Measurements from ENCODE around the gene PLEKHA7. TPM values are rescaled to one million over a fixed set of nuclear protein-coding genes. Genes with fewer than 3 reads are reported as not detected.

PLEKHA7 gene
- total RNA-seq, 2 experiments from 2014 or later, result 0.13 TPM; not detected in 1

- TF ChIP-seq EZH2phosphoT487 (IDR thresholded peaks at IDR 0.05; ENCODE audit: borderline replicate concordance, low read depth, low read length), result no peak
- H4K20me1 ChIP-seq (ENCODE audit: insufficient read depth, low read length), result no peaks in the 10 kb centered on the region
- BruUV-seq (replicated peaks), result no TSS peak
- no peak overlapping the region for H3K4me2 ChIP-seq (ENCODE audit: low read length)
- H3K9me2 ChIP-seq (ENCODE audit: insufficient read depth, low read length), result no peaks in the 10 kb centered on the region
- ChIA-PET POLR2A (no interaction called here), CTCF (ENCODE audit: unreplicated experiment) (no interaction called here)
- no peak for DNase-seq (ENCODE audit: low spot score)
- H3K4me1 ChIP-seq (ENCODE audit: insufficient read depth, low read length, poor library complexity, severe bottlenecking), result no peaks in the 10 kb centered on the region
- no peak overlapping the region for H3K27ac ChIP-seq (ENCODE audit: low read depth, low read length, poor library complexity, severe bottlenecking)
- H3K79me2 ChIP-seq (ENCODE audit: insufficient read depth, low read depth, low read length), result no peaks in the 10 kb centered on the region
- H3K36me3 ChIP-seq (ENCODE audit: insufficient read depth, low read length), result no peaks in the 10 kb centered on the region
- H3K4me3 ChIP-seq (ENCODE audit: low read depth, low read length, poor library complexity, severe bottlenecking), result no peak overlapping the region
- no peaks in the 10 kb centered on the region for H3K9me3 ChIP-seq (ENCODE audit: low read length)
- intact Hi-C loops (cut with micrococcal nuclease; ENCODE audit: unreplicated experiment), result no loop called here
- H2AFZ ChIP-seq (ENCODE audit: low read length), result no peak overlapping the region
Measured at GRCh38 chr11:16833026-16833425, 181.2 kb downstream of the PLEKHA7 start.

GRCh38 chr11:16832193-16832539 lies 182.0 kb downstream of the PLEKHA7 start:
- no TSS peak for BruUV-seq (replicated peaks)
- no peaks in the 10 kb centered on the region for H3K79me2 ChIP-seq (ENCODE audit: insufficient read depth, low read depth, low read length)

GRCh38 chr11:16831316-16832192 lies 182.7 kb downstream of the PLEKHA7 start:
- intact Hi-C loops (cut with micrococcal nuclease; ENCODE audit: unreplicated experiment), result no loop called here
- Histone ChIP-seq H3K36me3 (ENCODE audit: insufficient read depth, low read length) (no peaks in the 10 kb centered on the region), H3K4me3 (ENCODE audit: low read depth, low read length, poor library complexity, severe bottlenecking) (no peak overlapping the region), H3K4me2 (ENCODE audit: low read length) (no peak overlapping the region), H3K4me1 (ENCODE audit: insufficient read depth, low read length, poor library complexity, severe bottlenecking) (no peaks in the 10 kb centered on the region), H3K79me2 (ENCODE audit: insufficient read depth, low read depth, low read length) (no peaks in the 10 kb centered on the region), H4K20me1 (ENCODE audit: insufficient read depth, low read length) (no peaks in the 10 kb centered on the region), H3K9me2 (ENCODE audit: insufficient read depth, low read length) (no peaks in the 10 kb centered on the region), H3K27ac (ENCODE audit: low read depth, low read length, poor library complexity, severe bottlenecking) (no peak overlapping the region), H3K9me3 (ENCODE audit: low read length) (no peaks in the 10 kb centered on the region), H2AFZ (ENCODE audit: low read length) (no peak overlapping the region)
- no TSS peak for BruUV-seq (replicated peaks)
- TF ChIP-seq CTCF (conservative IDR thresholded peaks at IDR 0.05; ENCODE audit: low read length) (no peak), EZH2phosphoT487 (IDR thresholded peaks at IDR 0.05; ENCODE audit: borderline replicate concordance, low read depth, low read length) (no peak)
- no peak for DNase-seq (ENCODE audit: low spot score)
- ChIA-PET CTCF (ENCODE audit: unreplicated experiment) (no interaction called here), POLR2A (interaction anchor here (0.6 kb wide), 1 partner anchor 106 kb away, joined by 7 read pairs; no protein-coding TSS in a partner anchor)

More at GRCh38 chr11:16832193-16832539, 182.0 kb downstream of the PLEKHA7 start:
- H3K27ac ChIP-seq (ENCODE audit: low read depth, low read length, poor library complexity, severe bottlenecking), result no peak overlapping the region
- intact Hi-C loops (cut with micrococcal nuclease; ENCODE audit: unreplicated experiment), result no loop called here
- no peaks in the 10 kb centered on the region for H3K9me2 ChIP-seq (ENCODE audit: insufficient read depth, low read length)
- DNase-seq (ENCODE audit: low spot score), result no peak
- POLR2A ChIA-PET, result no interaction called here
- no peaks in the 10 kb centered on the region for H4K20me1 ChIP-seq (ENCODE audit: insufficient read depth, low read length)
- H3K4me2 ChIP-seq (ENCODE audit: low read length), result no peak overlapping the region
- CTCF ChIA-PET (ENCODE audit: unreplicated experiment), result no interaction called here
- no peaks in the 10 kb centered on the region for H3K9me3 ChIP-seq (ENCODE audit: low read length)
- no peak overlapping the region for H2AFZ ChIP-seq (ENCODE audit: low read length)
- H3K4me3 ChIP-seq (ENCODE audit: low read depth, low read length, poor library complexity, severe bottlenecking), result no peak overlapping the region
- no peaks in the 10 kb centered on the region for H3K4me1 ChIP-seq (ENCODE audit: insufficient read depth, low read length, poor library complexity, severe bottlenecking)
- TF ChIP-seq EZH2phosphoT487 (IDR thresholded peaks at IDR 0.05; ENCODE audit: borderline replicate concordance, low read depth, low read length) (no peak), CTCF (conservative IDR thresholded peaks at IDR 0.05; ENCODE audit: low read length) (no peak)
- H3K36me3 ChIP-seq (ENCODE audit: insufficient read depth, low read length), result no peaks in the 10 kb centered on the region
